ENCODE measurements around the gene CORO1C. TPM values are rescaled to one million over a fixed set of nuclear protein-coding genes. Genes with fewer than 3 reads are reported as not detected.

Gene CORO1C
- total RNA-seq: 331 and 354 TPM in 2 replicates

DNA sequence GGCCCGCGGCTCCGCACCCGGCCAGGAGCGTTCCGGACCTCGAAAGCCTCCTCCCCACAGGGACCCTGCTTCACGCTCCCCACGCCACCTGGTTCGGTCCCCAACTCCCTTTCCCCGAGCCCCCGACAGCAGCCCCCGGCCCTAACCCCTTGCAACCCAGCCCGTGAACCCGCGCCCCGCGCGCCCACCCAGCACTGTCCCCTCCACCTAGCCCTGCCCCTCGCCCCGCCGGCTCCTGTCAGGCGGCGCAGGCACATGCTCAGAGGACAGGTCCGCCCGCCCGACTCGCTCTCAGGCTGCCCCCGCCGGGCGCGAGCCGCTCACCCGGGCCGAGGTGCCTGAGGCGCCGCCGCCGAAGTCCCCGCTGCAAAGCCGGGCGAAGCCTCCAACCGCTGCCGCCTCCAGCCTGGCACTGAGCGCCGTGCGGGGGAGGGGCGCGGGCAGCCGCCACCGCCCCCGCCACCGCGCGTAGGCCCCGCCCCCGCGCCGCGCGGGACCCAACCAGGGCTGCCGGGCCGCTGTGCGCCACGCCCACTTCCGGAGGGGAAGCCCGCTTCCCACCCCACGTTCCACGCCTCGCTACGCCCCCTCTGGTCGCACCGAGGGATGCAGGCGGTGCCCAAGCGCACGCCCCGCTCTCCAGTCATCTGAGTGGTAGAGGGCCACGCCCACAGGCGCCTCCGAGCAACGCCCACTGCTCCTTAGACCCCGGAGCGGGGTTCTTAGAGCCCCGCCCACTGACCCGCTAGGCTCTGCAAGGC lies at the start of gene CORO1C:
TSS of gene CORO1C (minus strand) at position 414 of the 761 bp plus-strand sequence. CDS start 30,200 bp downstream, outside the sequence.

DNA sequence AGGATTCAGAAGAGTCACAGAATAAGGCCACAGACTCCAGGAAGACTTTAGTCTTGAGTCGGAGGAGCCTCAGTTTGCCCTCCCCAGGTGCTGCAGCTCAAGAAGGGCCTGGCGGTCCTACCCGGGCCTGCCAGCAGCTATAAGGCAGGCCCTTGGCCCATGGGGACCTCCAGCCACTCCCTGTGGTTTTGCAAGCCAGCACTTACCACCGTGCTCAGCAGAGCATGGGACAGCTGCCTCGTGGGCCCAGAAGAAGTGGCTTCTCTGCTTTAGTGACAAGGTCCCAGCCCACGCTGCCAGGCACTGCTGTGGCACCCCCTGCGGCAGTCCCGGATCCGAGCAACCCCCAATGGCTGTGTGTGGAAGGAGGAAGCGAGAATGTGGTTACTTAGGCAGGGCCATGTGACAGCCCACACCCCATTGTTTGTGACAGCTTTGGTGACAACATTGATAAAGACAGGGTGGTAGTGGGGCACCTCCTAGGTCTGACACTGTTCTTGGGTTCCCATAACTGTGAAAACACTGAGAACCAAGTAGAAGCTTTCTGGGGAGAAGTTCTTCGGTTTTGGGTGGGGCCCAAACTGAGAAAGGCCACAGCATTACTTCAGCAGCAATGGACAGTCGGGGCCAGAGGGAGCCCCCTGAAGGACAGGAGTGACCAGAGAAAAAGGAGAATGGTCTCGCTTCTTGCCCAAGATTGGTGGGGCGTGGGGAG lies 97.6 kb downstream of the CORO1C start, which contains the start of gene SELPLG:
TSS of gene SELPLG (minus strand) at position 361 of the 715 bp plus-strand sequence. CDS start 9,587 bp downstream, outside the sequence.

DNA sequence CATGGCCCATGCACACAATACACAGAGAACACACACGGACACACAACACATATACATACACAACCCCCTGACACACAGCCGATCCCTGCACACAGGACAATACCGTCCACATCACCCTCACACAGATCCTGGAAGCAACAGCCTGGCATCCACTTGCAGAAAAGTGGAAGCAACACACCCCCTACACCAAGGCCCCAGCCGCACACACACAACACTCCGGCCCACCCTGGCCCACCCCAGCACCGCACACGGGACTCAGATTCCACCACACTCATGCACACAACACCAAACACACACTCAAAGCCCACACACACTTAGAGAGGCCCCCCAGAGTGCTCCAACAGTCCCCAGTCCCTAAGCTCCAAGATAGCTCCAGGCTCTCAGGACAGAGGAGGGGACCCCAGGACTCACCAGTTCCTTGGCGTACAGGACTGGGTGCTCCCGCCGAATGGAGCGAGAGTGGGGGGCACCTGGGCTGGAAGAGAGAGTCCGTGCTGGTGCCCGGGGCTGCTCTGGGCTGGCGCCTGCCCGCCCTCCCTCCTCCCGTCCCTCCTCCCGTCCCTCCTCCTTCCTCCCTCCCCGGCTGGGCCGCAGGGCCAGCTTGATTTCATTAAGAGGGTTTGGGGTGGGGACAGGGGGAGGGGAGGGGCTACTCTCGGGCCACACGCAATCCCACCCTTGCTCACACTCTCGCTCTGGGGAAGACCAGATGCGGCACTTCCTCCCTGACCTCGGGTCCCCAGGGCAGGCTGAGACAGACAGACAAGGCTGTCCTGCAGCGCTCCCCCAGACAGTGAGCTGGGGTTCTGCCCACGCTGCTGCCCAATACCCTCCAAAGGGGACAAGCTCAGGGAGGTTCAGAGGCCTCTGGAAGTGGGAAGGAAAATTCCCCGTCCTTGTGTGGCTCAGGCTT lies 133.5 kb downstream of the CORO1C start, which contains the start of gene TMEM119:
TSS of gene TMEM119 (minus strand) at position 526 of the 913 bp plus-strand sequence. CDS start 5,701 bp downstream, outside the sequence.

Other genes starting within 250 kb of the CORO1C start
- gene FICD, start 216.2 kb downstream of the CORO1C start, total RNA-seq: 13.4 and 24.7 TPM in 2 replicates
- 93.3 and 96.2 TPM in 2 replicates for gene SART3, start 170.3 kb downstream of the CORO1C start, total RNA-seq
- 171 and 206 TPM in 2 replicates for gene ISCU, start 168.9 kb downstream of the CORO1C start, total RNA-seq
- 5.8 and 16.1 TPM in 2 replicates for gene TMEM119, start 133.4 kb downstream of the CORO1C start, total RNA-seq
- gene SELPLG, start 97.6 kb downstream of the CORO1C start, total RNA-seq: 1.7 and 1.9 TPM in 2 replicates
- gene SSH1, start 126.1 kb upstream of the CORO1C start, total RNA-seq: 27.0 and 49.8 TPM in 2 replicates
- not detected in 2 replicates for gene DAO, start 148.6 kb upstream of the CORO1C start, total RNA-seq

Data from aortic smooth muscle cell (primary cell).